Measurements from ENCODE around the gene SOX8.

Gene SOX8

GRCh38 chr16:998211-998610 lies 16.6 kb downstream of the SOX8 start:
- TF ChIP-seq, protein P1, sequence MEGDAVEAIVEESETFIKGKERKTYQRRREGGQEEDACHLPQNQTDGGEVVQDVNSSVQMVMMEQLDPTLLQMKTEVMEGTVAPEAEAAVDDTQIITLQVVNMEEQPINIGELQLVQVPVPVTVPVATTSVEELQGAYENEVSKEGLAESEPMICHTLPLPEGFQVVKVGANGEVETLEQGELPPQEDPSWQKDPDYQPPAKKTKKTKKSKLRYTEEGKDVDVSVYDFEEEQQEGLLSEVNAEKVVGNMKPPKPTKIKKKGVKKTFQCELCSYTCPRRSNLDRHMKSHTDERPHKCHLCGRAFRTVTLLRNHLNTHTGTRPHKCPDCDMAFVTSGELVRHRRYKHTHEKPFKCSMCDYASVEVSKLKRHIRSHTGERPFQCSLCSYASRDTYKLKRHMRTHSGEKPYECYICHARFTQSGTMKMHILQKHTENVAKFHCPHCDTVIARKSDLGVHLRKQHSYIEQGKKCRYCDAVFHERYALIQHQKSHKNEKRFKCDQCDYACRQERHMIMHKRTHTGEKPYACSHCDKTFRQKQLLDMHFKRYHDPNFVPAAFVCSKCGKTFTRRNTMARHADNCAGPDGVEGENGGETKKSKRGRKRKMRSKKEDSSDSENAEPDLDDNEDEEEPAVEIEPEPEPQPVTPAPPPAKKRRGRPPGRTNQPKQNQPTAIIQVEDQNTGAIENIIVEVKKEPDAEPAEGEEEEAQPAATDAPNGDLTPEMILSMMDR (IDR thresholded peaks at IDR 0.05; ENCODE audit: low read length, missing control alignments) = no peak
- no peak overlapping the region for H3K4me3 ChIP-seq (replicated peaks; ENCODE audit: low read depth, low read length)
- DNase-seq (ENCODE audit: low read depth) = no peak

DNA sequence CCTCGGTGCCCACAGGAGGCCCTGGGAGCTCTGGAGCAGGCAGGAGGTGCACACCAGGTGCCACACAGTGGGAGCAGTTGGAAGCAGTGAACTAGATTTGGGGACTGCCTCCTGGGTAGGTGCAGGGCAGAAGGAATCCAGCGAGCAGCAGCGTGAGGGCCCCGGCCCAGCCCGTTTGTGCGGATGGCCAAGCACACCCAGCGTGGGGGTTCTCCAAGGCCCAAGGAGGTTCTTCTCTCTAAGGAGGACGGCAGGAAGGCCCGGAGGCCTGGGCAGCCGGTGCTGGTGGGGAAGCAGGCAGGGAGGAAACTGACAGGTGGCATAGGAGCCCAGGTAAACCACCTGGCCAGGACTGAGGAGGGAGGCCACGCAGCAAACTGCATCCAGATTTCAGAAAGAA lies 17.0 kb downstream of the SOX8 start:
- H3K4me3 ChIP-seq (replicated peaks; ENCODE audit: low read depth, low read length) = no peak overlapping the region
- TF ChIP-seq, protein P1 (IDR thresholded peaks at IDR 0.05; ENCODE audit: low read length, missing control alignments) = no peak
- no peak for DNase-seq (ENCODE audit: low read depth)

DNA sequence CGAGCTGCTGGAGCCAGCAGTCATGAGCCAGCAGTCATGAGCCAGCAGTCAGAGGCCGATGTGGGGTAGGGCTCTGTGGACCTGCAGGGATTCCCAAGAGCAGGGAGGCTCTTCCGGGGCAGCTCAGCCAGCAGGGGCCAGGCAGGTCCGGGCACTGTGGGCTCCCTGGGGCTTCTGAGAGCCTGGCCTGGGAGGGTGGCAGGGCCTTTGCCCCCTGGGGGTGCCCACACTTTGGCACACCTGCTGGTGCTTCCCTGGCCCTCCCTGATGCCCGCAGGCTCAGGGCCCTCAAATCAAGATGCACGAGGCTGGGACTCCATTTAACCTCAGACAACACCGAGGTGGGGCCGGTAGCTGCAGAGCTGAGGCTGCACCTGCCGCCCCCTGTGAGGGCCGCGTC lies 18.1 kb downstream of the SOX8 start:
- no peak for DNase-seq (ENCODE audit: low read depth)
- no peak overlapping the region for H3K4me3 ChIP-seq (replicated peaks; ENCODE audit: low read depth, low read length)
- TF ChIP-seq, protein P1 (IDR thresholded peaks at IDR 0.05; ENCODE audit: low read length, missing control alignments) = no peak

DNA sequence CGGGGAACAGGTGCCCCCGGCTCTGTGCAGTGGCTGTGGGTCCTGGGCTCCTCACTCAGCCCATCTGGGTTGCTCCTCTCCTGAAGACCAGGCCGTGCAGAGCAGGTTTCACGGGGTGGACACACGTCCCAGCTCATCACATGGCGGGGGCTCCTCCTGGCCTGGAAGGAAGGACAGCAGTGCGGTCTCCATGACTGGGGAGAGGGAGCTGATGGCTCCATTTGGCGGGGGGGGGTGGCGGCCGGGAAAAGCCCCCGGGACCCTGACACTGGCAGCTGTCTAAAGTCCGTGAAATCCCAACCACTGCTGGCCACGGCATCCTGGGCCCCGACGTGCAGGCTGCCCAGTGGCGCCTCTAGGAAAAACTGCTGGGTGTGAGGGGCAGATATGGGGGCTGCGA lies 19.0 kb downstream of the SOX8 start:
- DNase-seq (ENCODE audit: low read depth) = no peak
- H3K4me3 ChIP-seq (replicated peaks; ENCODE audit: low read depth, low read length) = no peak overlapping the region
- TF ChIP-seq, protein P1 (IDR thresholded peaks at IDR 0.05; ENCODE audit: low read length, missing control alignments) = no peak

- no peak for DNase-seq (ENCODE audit: low read depth)
- no peak overlapping the region for H3K4me3 ChIP-seq (replicated peaks; ENCODE audit: low read depth, low read length)
- TF ChIP-seq, protein P1 (IDR thresholded peaks at IDR 0.05; ENCODE audit: low read length, missing control alignments) = no peak
These were observed 19.5 kb downstream of the SOX8 start for GRCh38 chr16:1001096-1001495.

GRCh38 chr16:1002399-1003166 lies 21.0 kb downstream of the SOX8 start:
- peak; percentile 73 for DNase-seq (ENCODE audit: low read depth)

More at GRCh38 chr16:1002399-1003166, 21.0 kb downstream of the SOX8 start:
- TF ChIP-seq, protein P1 (IDR thresholded peaks at IDR 0.05; ENCODE audit: low read length, missing control alignments) = no peak
- H3K4me3 ChIP-seq (replicated peaks; ENCODE audit: low read depth, low read length) = no peak overlapping the region

Data from fibroblast of pulmonary artery (primary cell).